Omental fat pad (tissue), 4 donors: ENCODE data around the gene GRID1. TPM values are rescaled to one million over a fixed set of nuclear protein-coding genes. Genes with fewer than 3 reads are reported as not detected.
"Not testable (repeated sequence)": the region's sequence is repeated elsewhere in the genome, so short reads cannot be mapped to it uniquely, and the experiment has no call there.

Source experiments
- ATAC-seq: fragments of 150-250 bp; one replicate; pipeline ENCODE4 v1.9.1; 2016; ENCODE audit warnings: mild to moderate bottlenecking, moderate library complexity; ENCODE audit not compliant: low FRiP score
- DNase-seq: peaks from one replicate; pipeline ENCODE4 v3.0.0-alpha.2; 2019; ENCODE audit warnings: low spot score
- total RNA-seq, 4 donors: library from RNA; depleted of rRNA; stranded (reverse); fragments of >200 nt; gene quantifications; one replicate each; pipeline ENCODE4 v1.1.0, GENCODE V29; 2016
- TF ChIP-seq, protein P1 (sequence below), 3 donors: fragments of 450-650 bp; IDR thresholded peaks; one replicate each; pipeline ENCODE4 v1.5.1; 2016 to 2017; ENCODE audit warnings: antibody characterized with exemption in 3 of 3, mild to moderate bottlenecking in 3 of 3, moderate library complexity in 2 of 3

The GRID1 gene
- total RNA-seq, 4 donors from 2014 or later: 1.5 to 3.5 (median 2.4) TPM

DNA sequence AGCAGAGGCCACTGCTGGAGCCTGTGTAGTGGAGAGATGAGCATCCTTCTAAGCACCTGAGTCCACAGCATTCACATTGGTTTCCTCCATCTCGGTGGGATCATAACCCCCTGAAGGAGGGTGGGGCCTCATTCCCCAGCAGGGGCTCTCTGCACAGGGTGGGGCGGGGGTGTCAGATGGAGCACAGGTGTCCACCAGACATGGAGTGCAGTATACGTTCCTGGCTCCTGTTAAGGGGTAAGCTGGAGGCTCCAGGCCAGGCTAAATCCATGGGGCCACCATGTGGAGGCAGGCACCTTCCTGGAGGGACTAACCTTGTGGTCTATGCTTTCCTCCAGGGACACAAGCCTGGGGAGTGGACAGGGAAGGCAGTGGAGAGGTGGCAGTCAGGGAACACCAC is 252.6 kb downstream of the GRID1 start:
- TF ChIP-seq, protein P1, sequence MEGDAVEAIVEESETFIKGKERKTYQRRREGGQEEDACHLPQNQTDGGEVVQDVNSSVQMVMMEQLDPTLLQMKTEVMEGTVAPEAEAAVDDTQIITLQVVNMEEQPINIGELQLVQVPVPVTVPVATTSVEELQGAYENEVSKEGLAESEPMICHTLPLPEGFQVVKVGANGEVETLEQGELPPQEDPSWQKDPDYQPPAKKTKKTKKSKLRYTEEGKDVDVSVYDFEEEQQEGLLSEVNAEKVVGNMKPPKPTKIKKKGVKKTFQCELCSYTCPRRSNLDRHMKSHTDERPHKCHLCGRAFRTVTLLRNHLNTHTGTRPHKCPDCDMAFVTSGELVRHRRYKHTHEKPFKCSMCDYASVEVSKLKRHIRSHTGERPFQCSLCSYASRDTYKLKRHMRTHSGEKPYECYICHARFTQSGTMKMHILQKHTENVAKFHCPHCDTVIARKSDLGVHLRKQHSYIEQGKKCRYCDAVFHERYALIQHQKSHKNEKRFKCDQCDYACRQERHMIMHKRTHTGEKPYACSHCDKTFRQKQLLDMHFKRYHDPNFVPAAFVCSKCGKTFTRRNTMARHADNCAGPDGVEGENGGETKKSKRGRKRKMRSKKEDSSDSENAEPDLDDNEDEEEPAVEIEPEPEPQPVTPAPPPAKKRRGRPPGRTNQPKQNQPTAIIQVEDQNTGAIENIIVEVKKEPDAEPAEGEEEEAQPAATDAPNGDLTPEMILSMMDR (IDR thresholded peaks at IDR 0.05): no peak
- DNase-seq: no peak
- ATAC-seq: no peak

DNA sequence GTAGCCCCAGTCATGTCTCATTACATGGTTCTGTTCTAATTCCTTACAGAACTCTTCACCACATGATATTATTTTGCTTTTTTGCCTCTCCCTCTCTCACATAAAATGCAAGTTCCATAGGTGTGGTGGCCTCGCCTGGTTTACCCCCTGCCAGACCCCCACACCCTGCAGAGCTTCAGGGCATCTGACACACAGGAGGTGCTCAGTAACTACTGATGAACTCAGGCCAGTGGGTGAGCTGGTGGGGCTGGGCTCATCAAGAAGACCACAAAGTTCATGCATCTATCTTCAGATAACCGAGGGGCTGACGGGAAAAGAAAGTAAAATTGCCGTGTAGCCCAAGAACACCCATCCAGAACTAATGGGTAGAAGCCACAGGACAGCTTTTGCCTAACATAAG is 253.1 kb downstream of the GRID1 start:
- DNase-seq: no peak
- no peak for ATAC-seq
- TF ChIP-seq, protein P1 (IDR thresholded peaks at IDR 0.05): no peak

DNA sequence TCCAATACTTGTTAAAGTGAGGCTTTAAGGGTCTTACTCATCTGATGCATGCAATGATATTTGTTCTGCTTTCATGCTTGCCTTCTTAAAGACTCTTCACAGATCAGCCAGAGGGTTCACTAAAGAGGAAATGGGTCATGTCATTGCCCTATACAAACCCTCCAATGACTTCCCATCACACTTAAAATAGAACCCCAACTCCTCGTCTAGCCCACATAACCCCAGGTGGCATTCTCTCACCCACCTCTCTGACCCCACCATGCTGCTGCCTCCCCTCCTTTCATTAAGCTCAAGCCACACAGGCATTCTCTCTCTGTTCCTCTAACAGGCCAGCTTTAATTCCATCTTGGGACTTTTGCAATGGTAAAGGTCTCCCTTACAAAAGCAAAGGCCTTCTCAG is 253.6 kb downstream of the GRID1 start:
- ATAC-seq (no peak), DNase-seq (no peak)
- TF ChIP-seq, protein P1 (IDR thresholded peaks at IDR 0.05): no peak

DNA sequence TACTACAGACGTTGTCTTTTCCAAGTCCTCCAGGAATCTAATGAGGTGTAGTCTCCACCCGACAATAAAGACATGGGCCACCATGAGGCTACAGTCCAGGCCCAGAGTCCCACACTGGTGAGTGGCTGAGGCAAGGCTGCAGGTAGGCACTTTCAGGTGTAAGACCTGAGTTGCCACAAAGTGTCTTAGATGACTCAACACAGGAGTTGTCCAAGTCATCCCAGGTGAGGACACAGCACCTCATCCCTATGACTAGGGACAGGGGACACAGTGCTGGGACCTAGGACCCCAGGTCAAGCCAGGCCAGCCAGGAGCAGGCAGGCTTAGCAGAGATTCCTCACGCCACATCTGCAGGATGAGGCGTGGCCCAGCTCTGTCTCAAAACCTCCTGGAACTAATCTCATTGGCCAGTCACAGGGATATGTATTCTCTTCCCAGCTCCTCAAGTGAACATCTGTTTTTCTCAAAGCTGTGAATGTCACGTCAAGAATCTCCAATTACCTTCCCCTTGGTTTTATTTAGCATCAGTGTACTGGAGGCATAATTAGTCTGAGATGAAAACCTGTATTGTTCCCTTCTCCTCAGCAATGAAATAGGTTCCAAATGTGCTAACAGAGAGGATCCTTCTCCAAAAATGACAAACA is 254.6 kb downstream of the GRID1 start:
- TF ChIP-seq, protein P1 (IDR thresholded peaks at IDR 0.05): no peak

DNA sequence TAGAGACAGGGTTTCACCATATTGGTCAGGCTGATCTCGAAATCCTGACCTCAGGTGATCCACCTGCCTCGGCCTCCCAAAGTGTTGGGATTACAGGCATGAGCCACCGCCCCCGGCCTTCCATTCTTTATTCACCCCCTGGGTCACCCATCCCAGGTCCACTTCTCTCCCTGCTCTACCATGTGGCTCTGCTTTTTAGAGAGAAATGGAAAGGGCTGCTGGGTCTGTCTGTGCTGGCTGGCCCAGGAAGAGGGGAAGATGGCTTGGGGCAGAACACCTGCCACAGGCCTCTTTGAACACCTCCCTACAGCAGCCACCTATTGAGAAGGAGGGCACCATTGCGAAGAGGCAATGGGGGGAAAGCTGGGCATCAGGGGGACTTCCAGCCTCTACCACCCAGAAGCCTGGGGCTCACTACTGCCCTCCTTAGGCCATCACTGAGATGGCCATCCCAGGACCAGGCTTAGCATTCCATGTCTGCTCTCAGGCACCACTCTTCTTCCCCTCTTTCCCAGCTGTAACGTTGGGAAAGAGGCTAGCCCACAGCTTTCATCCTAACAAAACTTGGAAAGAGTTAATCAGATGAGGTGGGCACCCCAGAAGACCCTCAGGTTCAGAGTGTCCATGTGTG is 256.3 kb downstream of the GRID1 start:
- TF ChIP-seq, protein P1 (IDR thresholded peaks at IDR 0.05): no peak
- DNase-seq (no peak), ATAC-seq (no peak)

More for the DNA sequence above, 254.6 kb downstream of the GRID1 start:
- ATAC-seq (no peak), DNase-seq (no peak)

DNA sequence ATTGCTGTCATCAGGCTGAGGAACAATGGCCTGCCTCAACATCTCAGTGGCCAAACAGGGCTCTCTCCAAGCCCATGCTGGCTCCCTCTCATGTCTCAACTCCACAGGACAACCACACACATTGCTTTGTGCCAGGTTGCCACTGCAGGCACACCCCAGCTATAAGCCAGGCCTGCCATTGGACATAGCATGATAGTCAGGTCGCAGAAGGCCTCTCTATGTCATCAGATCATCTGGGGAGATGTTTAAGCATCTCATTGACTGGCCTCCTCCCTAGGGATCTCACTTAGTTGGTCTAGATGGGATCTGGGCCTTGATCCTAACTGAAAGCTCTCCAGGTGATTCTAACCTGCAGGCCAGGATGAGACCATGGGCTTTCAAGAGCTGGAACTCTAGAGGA is 257.2 kb downstream of the GRID1 start:
- TF ChIP-seq, protein P1 (IDR thresholded peaks at IDR 0.05): no peak
- DNase-seq (no peak), ATAC-seq (no peak)

DNA sequence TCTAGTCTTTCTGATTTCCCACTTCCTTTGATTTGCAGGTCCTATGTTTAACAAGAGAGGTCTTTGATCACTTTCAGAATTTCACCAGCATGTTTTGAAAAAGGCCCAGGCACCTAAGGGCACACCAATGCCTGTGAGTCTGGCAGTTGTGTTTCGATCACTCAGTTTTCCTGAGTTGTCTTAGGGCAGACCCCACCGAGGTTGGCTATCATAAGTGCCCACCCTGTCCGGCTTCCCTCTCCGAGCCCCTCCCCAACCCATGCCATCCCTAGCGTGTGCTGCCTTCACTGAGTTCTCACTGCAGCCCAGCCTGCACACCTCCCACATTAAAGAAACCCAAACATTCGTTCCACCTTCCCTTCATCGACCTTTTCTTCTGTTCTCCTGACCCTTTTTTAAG is 257.9 kb downstream of the GRID1 start:
- DNase-seq (no peak), ATAC-seq (no peak)
- TF ChIP-seq, protein P1 (IDR thresholded peaks at IDR 0.05): no peak

DNA sequence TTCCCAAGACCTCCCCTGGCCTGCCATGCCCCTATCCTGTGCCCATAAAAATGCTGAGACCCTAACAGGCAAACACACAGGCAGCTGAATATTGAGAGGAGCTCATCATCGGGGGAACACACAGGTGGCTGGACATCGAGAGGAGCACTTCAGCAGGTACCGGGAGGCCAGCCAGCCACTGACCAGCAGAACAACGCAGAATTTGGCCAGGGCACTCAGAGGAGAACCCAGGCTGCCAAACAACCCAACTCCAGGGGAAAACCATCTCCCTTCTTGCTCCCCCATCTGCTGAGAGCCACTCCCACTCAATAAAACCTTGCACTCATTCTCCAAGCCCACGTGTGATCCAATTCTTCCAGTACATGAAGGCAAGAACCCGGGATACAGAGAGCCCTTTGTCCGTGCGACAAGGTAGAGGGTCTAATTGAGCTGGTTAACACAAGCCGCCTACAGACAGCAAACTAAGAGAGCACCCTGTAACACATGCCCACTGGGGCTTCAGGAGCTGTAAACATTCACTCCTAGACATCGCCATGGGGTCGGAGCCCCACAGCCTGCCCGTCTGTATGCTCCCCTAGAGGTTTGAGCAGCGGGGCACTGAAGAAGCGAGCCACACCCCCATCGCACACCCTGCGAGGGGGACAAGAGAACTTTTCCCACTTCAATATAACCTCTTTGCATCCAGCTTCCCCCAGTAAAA is 258.8 kb downstream of the GRID1 start:
- DNase-seq, ATAC-seq: not testable (repeated sequence)
